ENCODE data around the gene SPO11. TPM values are rescaled to one million over a fixed set of nuclear protein-coding genes. Genes with fewer than 3 reads are reported as not detected.
A peak's percentile ranks its signal among the peaks of the same experiment; 100 is the strongest.

SPO11 gene
- total RNA-seq, 1 experiment from 2014 or later: not detected

- intact Hi-C loops (cut with micrococcal nuclease): loop anchor here (1.0 kb wide), 1 partner anchor 240 kb away; no protein-coding TSS in a partner anchor
- H2AFZ ChIP-seq (ENCODE audit: low read depth, low read length, poor library complexity, severe bottlenecking): no peak overlapping the region
- TF ChIP-seq ZNF274 (IDR thresholded peaks at IDR 0.05; ENCODE audit: low read depth, low read length) (no peak), JUND (IDR thresholded peaks at IDR 0.05) (no peak), CTCF (IDR thresholded peaks at IDR 0.05 in 2 of 3, conservative IDR thresholded peaks at IDR 0.05 in 1 of 3; ENCODE audit: borderline replicate concordance in 1 of 3, insufficient read depth in 1 of 3, low read depth in 2 of 3, low read length in 2 of 3) (peak; percentile 54 to 79 (median 57); a peak in 5 of 6 replicates), FOSL1 (IDR thresholded peaks at IDR 0.05; ENCODE audit: low read depth) (no peak), MAX (IDR thresholded peaks at IDR 0.05) (no peak), RAD21 (IDR thresholded peaks at IDR 0.05; ENCODE audit: low read depth) (peak; percentile 72)
- no peak overlapping the region for H3K4me3 ChIP-seq (replicated peaks in 1 of 2; ENCODE audit: low read depth in 1 of 2, low read length in 2 of 2)
- no peaks in the 10 kb centered on the region for H3K9me3 ChIP-seq (ENCODE audit: control insufficient read depth in 1 of 2, insufficient read depth in 1 of 2, low read depth in 1 of 2, low read length in 2 of 2)
- H3K27me3 ChIP-seq (ENCODE audit: insufficient read depth, low read length): peaks cover 19% of the 10 kb centered on the region
- peaks cover under 1 to 1% of the 10 kb centered on the region in 2 experiments; a peak in 2 of 4 replicates for H3K4me1 ChIP-seq (ENCODE audit: control insufficient read depth in 1 of 2, insufficient read depth in 2 of 2, low read length in 2 of 2)
- peak; percentile 79 for ATAC-seq
- no peaks in the 10 kb centered on the region for H3K36me3 ChIP-seq (ENCODE audit: control insufficient read depth in 1 of 2, insufficient read depth in 2 of 2, low read length in 2 of 2)
- CTCF ChIA-PET: interaction anchor here (0.7 to 3.2 kb wide), 21 partner anchors 8 to 358 kb away, joined by 3 to 100 read pairs (median 5); no protein-coding TSS in a partner anchor
- no TSS peak for BruUV-seq (replicated peaks)
- DNase-seq (ENCODE audit: low read depth, low spot score): no peak
- H3K4me2 ChIP-seq (ENCODE audit: low read length): no peak overlapping the region
- H3K9me2 ChIP-seq (ENCODE audit: insufficient read depth): no peaks in the 10 kb centered on the region
- RAD21 ChIA-PET (ENCODE audit: low non-redundant PET in 1 of 2, low total read pairs in 2 of 2, uncharacterized antibody in 2 of 2, unreplicated experiment in 2 of 2): interaction anchor here (0.5 to 1.5 kb wide), 11 partner anchors 14 to 713 kb away, joined by 3 to 8 read pairs (median 4); no protein-coding TSS in a partner anchor
- POLR2A ChIA-PET: interaction anchor here (0.8 kb wide), 1 partner anchor 10 kb away, joined by 3 read pairs; no protein-coding TSS in a partner anchor
- no peaks in the 10 kb centered on the region for H4K20me1 ChIP-seq (ENCODE audit: insufficient read depth)
- no peak overlapping the region for H3K27ac ChIP-seq (ENCODE audit: low read depth, low read length)
- no peak overlapping the region for H3K9ac ChIP-seq (ENCODE audit: low read length)
- H3K79me2 ChIP-seq (ENCODE audit: insufficient read depth, low read length): no peaks in the 10 kb centered on the region
These were observed 2.8 kb downstream of the SPO11 start for GRCh38 chr20:57332105-57333089.
